Caco-2 (cell line): ENCODE data around the gene NMNAT3. TPM values are rescaled to one million over a fixed set of nuclear protein-coding genes. Genes with fewer than 3 reads are reported as not detected.

Experiments
- BruUV-seq: library from RNA; stranded (reverse); fragments of 400-500 nt; replicated peaks from 2 replicates; lab custom pipeline; 2021; lab: Mats Ljungman, UMichigan
- CTCF ChIA-PET: fragments of 300-600 bp; sonication (Branson Sonifier 250); formaldehyde crosslinking; loops from one replicate; lab custom pipeline; 2022; ENCODE audit warnings: antibody characterized with exemption; lab: Charles Lee
- POLR2A ChIA-PET: fragments of 300-600 bp; sonication (Branson Sonifier 250); formaldehyde crosslinking; loops from one replicate; lab custom pipeline; 2022; ENCODE audit warnings: antibody characterized with exemption; lab: Charles Lee
- DNase-seq, 2 experiments: peaks; one replicate each; pipeline versions ENCODE4 v3.0.0 to v3.0.0-alpha.2; 2020 to 2022
- H3K27me3 ChIP-seq: replicated peaks from 2 replicates; pipeline ENCODE4 v1.6.0; 2011; ENCODE audit warnings: low read length; ENCODE audit not compliant: control insufficient read depth, insufficient read depth
- H3K36me3 ChIP-seq: 2 replicates; pipeline ENCODE4 v1.5.1; 2011; ENCODE audit warnings: low read length; ENCODE audit not compliant: control insufficient read depth, insufficient read depth
- H3K4me1 ChIP-seq: fragments of 250-450 bp; sonication (Bioruptor Pico); 2 replicates; pipeline ENCODE4 v1.5.1; 2020; ENCODE audit warnings: mild to moderate bottlenecking
- H3K4me3 ChIP-seq: 2 replicates; pipeline ENCODE4 v1.5.1; 2011; ENCODE audit warnings: low read depth, mild to moderate bottlenecking, control low read depth, low read length
- H3K9me3 ChIP-seq: fragments of 250-450 bp; sonication (Bioruptor Pico); 2 replicates; pipeline ENCODE4 v1.5.1; 2020; ENCODE audit warnings: mild to moderate bottlenecking, moderate library complexity
- H3K27ac Mint-ChIP-seq: one replicate; pipeline ENCODE4 v1.8.0; 2022; ENCODE audit warnings: mixed read lengths; ENCODE audit not compliant: unreplicated experiment
- H3K27me3 Mint-ChIP-seq: one replicate; pipeline ENCODE4 v1.8.0; 2022; ENCODE audit warnings: mixed read lengths; ENCODE audit not compliant: insufficient read depth, unreplicated experiment
- H3K36me3 Mint-ChIP-seq: one replicate; pipeline ENCODE4 v1.8.0; 2022; ENCODE audit warnings: mild to moderate bottlenecking, mixed read lengths; ENCODE audit not compliant: insufficient read depth, unreplicated experiment
- H3K4me1 Mint-ChIP-seq: one replicate; pipeline ENCODE4 v1.8.0; 2022; ENCODE audit warnings: low read depth, mixed read lengths; ENCODE audit not compliant: unreplicated experiment
- H3K4me3 Mint-ChIP-seq: one replicate; pipeline ENCODE4 v1.8.0; 2022; ENCODE audit warnings: mild to moderate bottlenecking, moderate library complexity, mixed read lengths; ENCODE audit not compliant: unreplicated experiment
- H3K9me3 Mint-ChIP-seq: one replicate; pipeline ENCODE4 v1.8.0; 2022; ENCODE audit warnings: mixed read lengths; ENCODE audit not compliant: unreplicated experiment
- CTCF ChIP-seq, 2 experiments: fragments of 200-600 bp in 1 of 2; IDR thresholded peaks; 1 replicate in 1 of 2; 2 replicates in 1 of 2; pipeline versions ENCODE4 v1.5.1 to v1.8.0; 2011 to 2022; ENCODE audit warnings: antibody characterized with exemption in 1 of 2, control low read depth in 1 of 2, inconsistent platforms in 1 of 2, low read depth in 1 of 2, low read length in 1 of 2, mild to moderate bottlenecking in 1 of 2, moderate library complexity in 1 of 2; ENCODE audit not compliant: insufficient read depth in 1 of 2, severe bottlenecking in 1 of 2, unreplicated experiment in 1 of 2
- intact Hi-C: fragments of 100-400 bp; cut with micrococcal nuclease; formaldehyde crosslinking; loops from one replicate; pipeline ENCODE4 v1.10.0; 2022; ENCODE audit not compliant: unreplicated experiment
- total RNA-seq: library from RNA; stranded (reverse); gene quantifications from 2 replicates; pipeline ENCODE4 v1.2.3, GENCODE V29; 2022

The NMNAT3 gene
- total RNA-seq, 1 experiment from 2014 or later: 17.6 TPM

GRCh38 chr3:139617672-139618268 is 60.0 kb downstream of the NMNAT3 start:
- BruUV-seq: no TSS peak
- Histone ChIP-seq H3K4me3 (no peak overlapping the region), H3K4me1 (no peaks in the 10 kb centered on the region), H3K36me3 (no peaks in the 10 kb centered on the region), H3K9me3 (no peaks in the 10 kb centered on the region), H3K27me3 (no peaks in the 10 kb centered on the region)
- DNase-seq: no peak
- no peak for TF ChIP-seq CTCF (IDR thresholded peaks at IDR 0.05; ENCODE audit: insufficient read depth in 1 of 2, low read depth in 1 of 2, low read length in 1 of 2, severe bottlenecking in 1 of 2, unreplicated experiment in 1 of 2)
- H3K27me3 Mint-ChIP-seq: no peaks in the 10 kb centered on the region
- POLR2A ChIA-PET: no interaction called here
- intact Hi-C loops: no loop called here
- no peaks in the 10 kb centered on the region for H3K4me1 Mint-ChIP-seq
- H3K4me3 Mint-ChIP-seq: no peak overlapping the region
- no peaks in the 10 kb centered on the region for H3K9me3 Mint-ChIP-seq
- no peak overlapping the region for H3K27ac Mint-ChIP-seq
- CTCF ChIA-PET: no interaction called here
- H3K36me3 Mint-ChIP-seq: no peaks in the 10 kb centered on the region

GRCh38 chr3:139611528-139611927 is 66.2 kb downstream of the NMNAT3 start:
- H3K4me1 ChIP-seq: no peaks in the 10 kb centered on the region
- H3K27me3 ChIP-seq: no peaks in the 10 kb centered on the region
- TF ChIP-seq CTCF (IDR thresholded peaks at IDR 0.05; ENCODE audit: insufficient read depth in 1 of 2, low read depth in 1 of 2, low read length in 1 of 2, severe bottlenecking in 1 of 2, unreplicated experiment in 1 of 2): no peak
- H3K9me3 ChIP-seq: no peaks in the 10 kb centered on the region
- POLR2A ChIA-PET: no interaction called here
- intact Hi-C loops: no loop called here
- no peak overlapping the region for H3K4me3 Mint-ChIP-seq
- H3K9me3 Mint-ChIP-seq: no peaks in the 10 kb centered on the region
- no peak overlapping the region for H3K27ac Mint-ChIP-seq
- no peak overlapping the region for H3K4me3 ChIP-seq
- H3K36me3 ChIP-seq: no peaks in the 10 kb centered on the region
- H3K4me1 Mint-ChIP-seq: no peaks in the 10 kb centered on the region
- no peak for DNase-seq
- CTCF ChIA-PET: no interaction called here
- BruUV-seq: no TSS peak
- no peaks in the 10 kb centered on the region for H3K27me3 Mint-ChIP-seq
- H3K36me3 Mint-ChIP-seq: peaks cover 5% of the 10 kb centered on the region

GRCh38 chr3:139610886-139611285 is 66.9 kb downstream of the NMNAT3 start:
- H3K4me1 Mint-ChIP-seq: no peaks in the 10 kb centered on the region
- ChIA-PET CTCF (no interaction called here), POLR2A (no interaction called here)
- no peak overlapping the region for H3K4me3 Mint-ChIP-seq
- intact Hi-C loops: no loop called here
- no TSS peak for BruUV-seq
- no peak overlapping the region for H3K4me3 ChIP-seq
- TF ChIP-seq CTCF (IDR thresholded peaks at IDR 0.05; ENCODE audit: insufficient read depth in 1 of 2, low read depth in 1 of 2, low read length in 1 of 2, severe bottlenecking in 1 of 2, unreplicated experiment in 1 of 2): no peak
- no peak overlapping the region for H3K27ac Mint-ChIP-seq
- no peaks in the 10 kb centered on the region for H3K9me3 Mint-ChIP-seq
- no peaks in the 10 kb centered on the region for H3K36me3 ChIP-seq
- no peaks in the 10 kb centered on the region for H3K27me3 Mint-ChIP-seq
- H3K27me3 ChIP-seq: no peaks in the 10 kb centered on the region
- peaks cover 5% of the 10 kb centered on the region for H3K36me3 Mint-ChIP-seq
- no peaks in the 10 kb centered on the region for H3K9me3 ChIP-seq
- no peak for DNase-seq
- H3K4me1 ChIP-seq: no peaks in the 10 kb centered on the region
